Heart right ventricle (tissue), 16 donors: ENCODE measurements around the gene RAPGEF3. TPM values are rescaled to one million over a fixed set of nuclear protein-coding genes. Genes with fewer than 3 reads are reported as not detected.

Experiments used
- ATAC-seq, 8 donors: fragments of 200-7000 bp; cut with Tn5 transposase; one replicate each; pipeline ENCODE4 v1.9.1; 2020; ENCODE audit warnings: mild to moderate bottlenecking in 8 of 8, moderate library complexity in 8 of 8, moderate number of reproducible peaks in 1 of 8
- DNase-seq, 2 donors: peaks; one replicate each; pipeline ENCODE4 v3.0.0-alpha.2; 2020
- H3K27ac ChIP-seq, 10 donors: fragments of 200-600 bp; sonication (generic) in 2 of 10; one replicate each; pipeline versions ENCODE4 v1.5.0 to v1.8.0; 2020 to 2022; ENCODE audit warnings: mild to moderate bottlenecking in 3 of 10
- H3K27me3 ChIP-seq, 7 donors: fragments of 200-600 bp; one replicate each; pipeline ENCODE4 v1.8.0; 2021 to 2022; ENCODE audit warnings: mild to moderate bottlenecking in 2 of 7
- H3K36me3 ChIP-seq, 9 donors: fragments of 200-600 bp; sonication (generic) in 1 of 9; one replicate each; pipeline versions ENCODE4 v1.5.0 to v1.8.0; 2020 to 2022; ENCODE audit warnings: mild to moderate bottlenecking in 2 of 9
- H3K4me1 ChIP-seq, 9 donors: fragments of 200-600 bp; sonication (generic) in 1 of 9; one replicate each; pipeline versions ENCODE4 v1.5.0 to v1.8.0; 2020 to 2022; ENCODE audit warnings: mild to moderate bottlenecking in 4 of 9
- H3K4me3 ChIP-seq, 10 donors: fragments of 200-600 bp; sonication (generic) in 2 of 10; one replicate each; pipeline versions ENCODE4 v1.5.0 to v1.8.0; 2020 to 2022; ENCODE audit warnings: mild to moderate bottlenecking in 7 of 10, moderate library complexity in 2 of 10
- H3K9me3 ChIP-seq, 11 donors: fragments of 200-600 bp in 10 of 11; sonication (generic) in 2 of 11; one replicate each; pipeline versions ENCODE4 v1.5.0 to v1.8.0; 2013 to 2022; ENCODE audit warnings: mild to moderate bottlenecking in 2 of 11, control low read depth in 1 of 11, moderate library complexity in 1 of 11
- WGBS, 2 donors: extraction: QIAGEN DNeasy Blood & Tissue Kit; methylation state at CpG; one replicate each; pipeline ENCODE4 v1.1.7; 2013; ENCODE audit warnings: inconsistent platforms in 1 of 2; 5-methylcytosine and 5-hydroxymethylcytosine counted together
- intact Hi-C, 10 donors: fragments of 100-400 bp; cut with DNase I; formaldehyde crosslinking; loops; one replicate each; pipeline versions ENCODE4 v1.11.1 to v1.14.2; 2022
- polyA plus RNA-seq, 2 donors: library from polyadenylated mRNA; stranded (reverse); fragments of 200-250 nt; gene quantifications; one replicate each; pipeline ENCODE4 v1.2.3, GENCODE V29; 2013
- total RNA-seq, 10 donors: library from RNA; stranded (reverse); fragmentation: NEBNext Ultra II Directional in 3 of 10; extraction: Animal tissue kit (Norgen Biotek cat#: 25700) in 3 of 10; gene quantifications; one replicate each; pipeline versions ENCODE4 v1.2.1 to v1.2.4, GENCODE V29; 2021 to 2023
- TF ChIP-seq, protein P1 (sequence below), 9 donors: fragments of 200-600 bp; sonication (generic) in 2 of 9; IDR thresholded peaks; one replicate each; pipeline versions ENCODE4 v1.5.0 to v1.8.0; 2021 to 2022; ENCODE audit warnings: antibody characterized with exemption in 9 of 9, mild to moderate bottlenecking in 5 of 9, moderate library complexity in 1 of 9
- donor health status: Arrhythmogenic right ventricular cardiomyopathy.
- donor health status: ischemic (EF 13 %, LVEDD 7.1; RV severe dilation, severe dysfunction).
- donor health status: healthy with polysubstance abuse.
- donor health status: DM: no; HTN: yes; CAD: no.
- donor health status: DM: no; HTN: no; CAD: no.
- donor health status: ischemic (EF 25% LVEDD 6.9; RV normal size, moderate dysfunction).
- donor health status: ischemic (EF 25% LVEDD 5.7; RV mildly dilated, moderate dysfunction).
- donor health status: healthy.
- donor health status: DM: yes; HTN: yes; CAD: no.
- donor health status: Ischemic cardiomyopathy.
- donor health status: ischemic (EF 35%, LVEDD 5.7; RV mildly dilated, moderate dysfunction).
- donor health status: nonischemic (EF 11% LVEDD 7.7; RV severe dilation, severe dysfunction).
- donor health status: DM: yes; HTN: yes; CAD: no.
- donor health status: PGD.
- donor health status: ischemic (EF 29% LVEDD 5.4; RV normal size, mild dysfunction).
- donor health status: nonischemic (EF 23%, LVEDD 6.1; RV moderate dilation, normal function).

The RAPGEF3 gene
- total and polyA plus RNA-seq, 12 donors: 9.5 to 173 (median 20.1) TPM

DNA sequence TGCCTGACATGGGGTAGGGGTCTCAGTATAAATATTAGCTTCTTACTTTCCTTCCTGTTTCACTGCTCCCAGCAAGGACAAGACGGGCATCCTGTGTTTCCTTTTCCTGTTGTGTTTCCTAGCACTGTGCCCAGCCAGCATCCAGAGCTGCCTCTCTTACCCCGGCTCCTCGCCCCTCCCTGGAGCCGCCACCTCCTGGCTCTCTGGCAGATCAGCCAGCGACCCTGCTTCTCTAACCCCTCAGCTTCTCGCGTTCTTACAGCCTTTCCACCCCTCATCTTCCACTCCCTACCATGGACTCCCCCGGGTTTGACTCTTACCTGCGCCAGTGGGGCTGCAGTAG is 43.2 kb upstream of the RAPGEF3 start:
- H3K4me3 ChIP-seq: peak overlapping the region in 3 of 10 donors; percentile 3 to 15 (median 10)
- 46 to 55% methylated on average over 9 of the region's 9 CpGs for WGBS, 2 donors
- peak overlapping the region; percentile 23 to 99 (median 82) for H3K27ac ChIP-seq
- intact Hi-C loops: loop anchor here in 3 of 10 donors (1.0 to 2.0 kb wide), 2 partner anchors 17 to 35 kb away; partner anchors contain the start of gene HDAC7 (in 1 of the 3)
- ATAC-seq (no peak), DNase-seq (no peak)
- H3K27me3 ChIP-seq: no peaks in the 10 kb centered on the region
- H3K4me1 ChIP-seq: peaks cover 57 to 91% (median 86%) of the 10 kb centered on the region in 9 donors
- peaks cover 0 to 63% (median 11%) of the 10 kb centered on the region in 9 donors for H3K36me3 ChIP-seq
- TF ChIP-seq, protein P1, sequence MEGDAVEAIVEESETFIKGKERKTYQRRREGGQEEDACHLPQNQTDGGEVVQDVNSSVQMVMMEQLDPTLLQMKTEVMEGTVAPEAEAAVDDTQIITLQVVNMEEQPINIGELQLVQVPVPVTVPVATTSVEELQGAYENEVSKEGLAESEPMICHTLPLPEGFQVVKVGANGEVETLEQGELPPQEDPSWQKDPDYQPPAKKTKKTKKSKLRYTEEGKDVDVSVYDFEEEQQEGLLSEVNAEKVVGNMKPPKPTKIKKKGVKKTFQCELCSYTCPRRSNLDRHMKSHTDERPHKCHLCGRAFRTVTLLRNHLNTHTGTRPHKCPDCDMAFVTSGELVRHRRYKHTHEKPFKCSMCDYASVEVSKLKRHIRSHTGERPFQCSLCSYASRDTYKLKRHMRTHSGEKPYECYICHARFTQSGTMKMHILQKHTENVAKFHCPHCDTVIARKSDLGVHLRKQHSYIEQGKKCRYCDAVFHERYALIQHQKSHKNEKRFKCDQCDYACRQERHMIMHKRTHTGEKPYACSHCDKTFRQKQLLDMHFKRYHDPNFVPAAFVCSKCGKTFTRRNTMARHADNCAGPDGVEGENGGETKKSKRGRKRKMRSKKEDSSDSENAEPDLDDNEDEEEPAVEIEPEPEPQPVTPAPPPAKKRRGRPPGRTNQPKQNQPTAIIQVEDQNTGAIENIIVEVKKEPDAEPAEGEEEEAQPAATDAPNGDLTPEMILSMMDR (IDR thresholded peaks at IDR 0.05): no peak
- H3K9me3 ChIP-seq: no peaks in the 10 kb centered on the region

DNA sequence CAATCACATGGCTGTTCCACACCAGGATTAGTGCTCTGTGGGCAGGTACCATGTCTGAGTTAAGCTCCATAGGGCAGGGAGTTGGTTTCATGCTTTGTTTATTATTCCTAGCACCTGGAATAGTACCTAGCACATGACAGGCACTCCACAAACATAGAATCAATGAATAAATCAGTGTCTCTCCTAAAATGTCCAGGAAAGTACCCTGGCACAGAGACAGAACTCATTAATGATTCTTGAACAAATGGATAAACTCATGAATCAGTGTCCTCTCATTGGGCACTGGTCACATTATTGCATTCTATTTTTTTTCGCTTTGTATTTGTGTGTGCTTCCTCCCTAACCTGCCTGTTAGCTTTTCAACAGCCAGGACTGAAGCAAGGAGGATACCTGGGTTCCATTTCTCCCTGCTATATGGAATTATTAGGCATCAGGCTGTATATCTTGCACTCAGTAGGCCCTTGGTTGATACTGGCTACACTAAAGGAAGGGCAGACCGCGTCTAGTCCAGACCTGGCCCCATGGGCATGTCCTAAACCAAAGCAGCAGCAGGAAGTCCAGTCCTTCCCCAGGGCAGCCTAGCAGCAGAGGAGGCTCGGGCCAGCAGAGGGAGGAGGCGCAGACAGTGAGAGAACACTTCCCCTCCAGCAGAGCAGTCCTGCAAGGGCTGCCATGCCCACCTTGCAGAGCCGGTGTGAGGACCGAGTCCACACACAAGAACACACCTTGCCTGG is 42.7 kb upstream of the RAPGEF3 start:
- ATAC-seq (peak in 7 of 8 donors; percentile 19 to 49 (median 28)), DNase-seq (no peak)
- H3K4me3 ChIP-seq: peak overlapping the region in 3 of 10 donors; percentile 3 to 15 (median 10)
- intact Hi-C loops: no loop called here
- peaks cover 57 to 86% (median 81%) of the 10 kb centered on the region in 9 donors for H3K4me1 ChIP-seq
- peak overlapping the region; percentile 33 to 99 (median 82) for H3K27ac ChIP-seq
- H3K27me3 ChIP-seq: no peaks in the 10 kb centered on the region
- no peaks in the 10 kb centered on the region for H3K9me3 ChIP-seq
- TF ChIP-seq, protein P1 (IDR thresholded peaks at IDR 0.05): peak in 7 of 9 donors; percentile 22 to 49 (median 31)
- peaks cover 0 to 66% (median 15%) of the 10 kb centered on the region in 9 donors for H3K36me3 ChIP-seq
- WGBS, 2 donors: 37 to 63% methylated on average over 7 of the region's 7 CpGs

DNA sequence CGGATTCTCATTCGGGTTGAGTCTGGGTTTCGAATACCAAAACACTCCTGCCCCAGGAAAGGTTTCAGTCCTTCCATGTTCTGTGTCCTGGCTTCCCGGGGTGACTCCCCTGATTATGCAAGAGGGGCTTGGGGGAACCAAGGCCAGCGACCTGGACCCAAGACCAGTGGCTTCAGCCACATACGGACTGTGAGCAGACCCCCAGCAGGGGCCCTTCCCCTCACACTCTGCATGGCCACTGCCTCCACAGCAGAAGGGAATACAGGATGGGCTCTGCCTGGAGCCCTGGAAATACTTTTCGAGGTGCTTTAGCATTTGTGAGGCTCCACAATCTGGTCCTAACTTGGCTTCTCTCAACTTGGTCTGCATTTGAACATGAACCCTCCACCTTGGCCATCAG is 41.9 kb upstream of the RAPGEF3 start:
- Histone ChIP-seq H3K27me3 (no peaks in the 10 kb centered on the region), H3K36me3 (peaks cover 0 to 66% (median 23%) of the 10 kb centered on the region in 9 donors), H3K27ac (peak overlapping the region; percentile 14 to 99 (median 70)), H3K4me3 (no peak overlapping the region), H3K9me3 (no peaks in the 10 kb centered on the region), H3K4me1 (peaks cover 57 to 78% (median 73%) of the 10 kb centered on the region in 9 donors)
- ATAC-seq (no peak), DNase-seq (no peak)
- intact Hi-C loops: no loop called here
- WGBS, 2 donors: 80 to 83% methylated on average over 7 of the region's 7 CpGs
- TF ChIP-seq, protein P1 (IDR thresholded peaks at IDR 0.05): no peak

DNA sequence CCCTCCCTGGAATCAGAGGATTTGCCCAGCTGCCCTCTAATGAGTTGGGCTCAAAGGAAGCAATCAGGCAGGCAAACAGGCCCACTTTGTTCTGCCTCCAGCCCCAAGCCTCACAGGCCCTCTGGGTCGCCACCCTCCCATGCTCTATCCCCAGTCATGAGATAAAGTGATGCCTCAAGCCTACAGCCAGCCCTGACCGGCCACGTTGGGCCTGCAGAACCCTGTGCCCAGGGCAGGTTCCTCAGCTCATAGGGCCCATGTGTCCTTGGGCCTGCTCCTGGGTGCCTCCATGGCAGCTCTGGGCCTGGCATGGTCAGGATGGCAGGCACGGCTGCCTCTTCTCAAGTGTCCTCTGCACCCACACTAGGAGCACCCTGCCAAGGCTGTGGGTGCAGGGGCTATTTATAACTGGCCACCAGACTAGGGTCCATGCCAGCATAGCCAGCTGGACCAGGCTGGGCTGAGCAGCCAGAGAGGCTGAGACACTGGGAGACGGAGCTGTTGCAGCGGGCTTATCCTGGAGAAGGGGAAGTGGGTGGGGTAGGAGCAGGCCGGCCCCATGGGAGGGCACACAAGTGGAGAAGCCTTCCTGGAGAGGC is 40.8 kb upstream of the RAPGEF3 start:
- TF ChIP-seq, protein P1 (IDR thresholded peaks at IDR 0.05): no peak
- no peaks in the 10 kb centered on the region for H3K9me3 ChIP-seq
- peaks cover 0 to 67% (median 34%) of the 10 kb centered on the region in 9 donors for H3K36me3 ChIP-seq
- H3K4me3 ChIP-seq: no peak overlapping the region
- peaks cover 51 to 67% (median 62%) of the 10 kb centered on the region in 9 donors for H3K4me1 ChIP-seq
- H3K27ac ChIP-seq: peak overlapping the region; percentile 33 to 99 (median 72)
- DNase-seq (peak; percentile 70 to 74), ATAC-seq (peak; percentile 56 to 85 (median 66))
- 15 to 29% methylated on average over 7 of the region's 7 CpGs for WGBS, 2 donors
- H3K27me3 ChIP-seq: no peaks in the 10 kb centered on the region
- intact Hi-C loops: loop anchor here in 6 of 10 donors (2.0 to 5.0 kb wide), 2 partner anchors 37 to 38 kb away; no protein-coding TSS in a partner anchor
